ENCODE data around the gene MAPK1. TPM values are rescaled to one million over a fixed set of nuclear protein-coding genes. Genes with fewer than 3 reads are reported as not detected.

The MAPK1 gene
- total RNA-seq, 1 donor from 2014 or later: 112 TPM

DNA sequence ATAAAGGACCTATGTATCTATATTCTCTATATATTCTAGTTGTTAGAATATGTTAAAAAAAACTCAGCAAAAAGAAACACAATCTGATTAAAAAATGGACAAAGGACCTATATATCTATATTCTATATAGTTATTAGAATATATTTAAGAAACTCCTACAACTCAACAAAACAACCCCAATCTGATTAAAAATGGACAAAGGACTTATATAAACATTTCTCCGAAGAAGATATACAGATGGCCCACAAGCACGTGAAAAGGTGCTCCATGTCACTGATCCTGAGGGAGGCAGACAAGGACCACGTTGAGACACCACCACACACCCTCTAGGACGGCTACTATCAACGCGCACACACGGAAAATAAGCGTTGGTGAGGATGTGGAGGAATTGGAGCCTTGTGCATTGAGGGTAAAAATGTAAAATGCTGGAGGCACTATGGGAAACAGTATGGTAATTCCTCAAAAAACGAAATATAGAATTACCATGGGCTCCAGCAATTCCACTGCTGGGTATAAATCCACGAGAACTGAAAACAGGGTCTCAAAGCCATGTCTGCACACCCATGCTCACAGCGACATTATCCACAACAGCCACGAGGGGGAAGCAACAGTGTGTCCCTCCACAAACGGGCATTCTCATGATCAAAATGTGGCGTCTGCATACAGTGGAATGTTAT is 154.6 kb downstream of the MAPK1 start:
- TF ChIP-seq, protein P1, sequence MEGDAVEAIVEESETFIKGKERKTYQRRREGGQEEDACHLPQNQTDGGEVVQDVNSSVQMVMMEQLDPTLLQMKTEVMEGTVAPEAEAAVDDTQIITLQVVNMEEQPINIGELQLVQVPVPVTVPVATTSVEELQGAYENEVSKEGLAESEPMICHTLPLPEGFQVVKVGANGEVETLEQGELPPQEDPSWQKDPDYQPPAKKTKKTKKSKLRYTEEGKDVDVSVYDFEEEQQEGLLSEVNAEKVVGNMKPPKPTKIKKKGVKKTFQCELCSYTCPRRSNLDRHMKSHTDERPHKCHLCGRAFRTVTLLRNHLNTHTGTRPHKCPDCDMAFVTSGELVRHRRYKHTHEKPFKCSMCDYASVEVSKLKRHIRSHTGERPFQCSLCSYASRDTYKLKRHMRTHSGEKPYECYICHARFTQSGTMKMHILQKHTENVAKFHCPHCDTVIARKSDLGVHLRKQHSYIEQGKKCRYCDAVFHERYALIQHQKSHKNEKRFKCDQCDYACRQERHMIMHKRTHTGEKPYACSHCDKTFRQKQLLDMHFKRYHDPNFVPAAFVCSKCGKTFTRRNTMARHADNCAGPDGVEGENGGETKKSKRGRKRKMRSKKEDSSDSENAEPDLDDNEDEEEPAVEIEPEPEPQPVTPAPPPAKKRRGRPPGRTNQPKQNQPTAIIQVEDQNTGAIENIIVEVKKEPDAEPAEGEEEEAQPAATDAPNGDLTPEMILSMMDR (conservative IDR thresholded peaks at IDR 0.05): peak; percentile 83
- Mint-ChIP-seq H3K4me3 (no peak overlapping the region), H3K27me3 (no peaks in the 10 kb centered on the region), H3K27ac (peak overlapping the region; percentile 62), H3K9me3 (no peaks in the 10 kb centered on the region), H3K36me3 (peaks cover 12% of the 10 kb centered on the region), H3K4me1 (ENCODE audit: unreplicated experiment) (peaks cover 23% of the 10 kb centered on the region)
- DNase-seq (ENCODE audit: extremely low spot score, unreplicated experiment): no peak

DNA sequence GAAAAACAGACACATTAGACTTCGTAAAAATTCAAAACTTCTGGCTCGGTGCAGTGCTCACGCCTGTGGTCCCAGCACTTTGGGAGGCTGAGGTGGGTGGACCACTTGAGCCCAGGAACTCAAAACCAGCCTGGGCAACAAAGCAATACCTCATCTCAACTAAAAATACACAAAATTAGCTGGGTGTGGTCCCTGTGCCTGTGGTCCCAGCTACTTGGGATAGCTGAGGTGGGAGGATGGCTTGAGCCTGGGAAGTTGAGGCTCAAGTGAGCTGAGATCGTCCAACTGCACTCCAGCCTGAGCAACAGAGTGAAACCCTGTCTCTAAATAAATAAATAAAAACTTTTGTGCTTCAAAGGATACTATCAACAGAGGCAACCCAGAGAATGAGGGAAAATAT is 155.6 kb downstream of the MAPK1 start:
- Mint-ChIP-seq H3K36me3 (peaks cover 12% of the 10 kb centered on the region), H3K9me3 (no peaks in the 10 kb centered on the region), H3K4me1 (ENCODE audit: unreplicated experiment) (peaks cover 23% of the 10 kb centered on the region), H3K4me3 (no peak overlapping the region), H3K27me3 (no peaks in the 10 kb centered on the region), H3K27ac (no peak overlapping the region)
- DNase-seq (ENCODE audit: extremely low spot score, unreplicated experiment): no peak
- TF ChIP-seq, protein P1 (conservative IDR thresholded peaks at IDR 0.05): no peak

DNA sequence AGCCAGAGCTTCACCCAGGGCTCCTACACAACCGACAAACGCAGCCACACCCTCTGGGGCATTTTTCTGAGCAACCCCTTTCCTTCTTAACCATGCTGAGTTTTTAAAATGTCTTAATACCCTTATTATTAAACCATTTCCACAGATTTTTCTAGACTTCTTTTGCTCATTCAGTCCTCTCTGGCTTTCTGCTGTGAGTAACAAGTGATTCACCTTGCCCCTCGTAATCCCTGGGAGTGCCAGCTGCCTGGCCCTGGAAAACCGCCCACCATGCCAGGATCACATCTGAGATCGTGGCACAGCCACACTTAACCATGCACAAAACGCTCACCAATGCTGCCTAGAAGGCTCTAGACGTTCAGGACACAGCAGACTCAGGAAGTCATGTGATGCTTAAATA is 157.3 kb downstream of the MAPK1 start:
- Mint-ChIP-seq H3K4me3 (no peak overlapping the region), H3K27ac (no peak overlapping the region), H3K27me3 (no peaks in the 10 kb centered on the region), H3K9me3 (no peaks in the 10 kb centered on the region), H3K36me3 (peaks cover 12% of the 10 kb centered on the region), H3K4me1 (ENCODE audit: unreplicated experiment) (peaks cover 15% of the 10 kb centered on the region)
- TF ChIP-seq, protein P1 (conservative IDR thresholded peaks at IDR 0.05): no peak
- DNase-seq (ENCODE audit: extremely low spot score, unreplicated experiment): no peak

DNA sequence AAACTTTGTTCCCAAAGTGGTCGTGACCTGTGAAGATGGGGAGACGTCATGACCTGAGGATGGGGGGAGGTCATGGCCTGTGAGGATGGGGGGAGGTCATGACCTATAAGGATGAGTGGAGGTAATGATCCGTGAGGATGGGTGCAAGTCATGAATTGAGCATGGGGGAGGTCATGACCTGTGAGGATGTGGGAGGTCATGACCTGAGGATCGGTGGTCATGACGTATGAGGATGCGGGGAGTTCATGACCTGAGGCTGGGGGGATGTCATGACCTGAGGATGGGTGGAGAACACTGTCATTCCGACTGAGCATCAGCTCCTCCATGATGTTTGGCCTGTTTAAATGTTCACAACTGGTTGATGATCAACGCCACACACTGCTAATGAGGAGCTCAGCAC is 157.8 kb downstream of the MAPK1 start:
- Mint-ChIP-seq H3K36me3 (peaks cover 12% of the 10 kb centered on the region), H3K27ac (no peak overlapping the region), H3K27me3 (no peaks in the 10 kb centered on the region), H3K4me3 (no peak overlapping the region), H3K9me3 (no peaks in the 10 kb centered on the region), H3K4me1 (ENCODE audit: unreplicated experiment) (peaks cover 13% of the 10 kb centered on the region)
- no peak for DNase-seq (ENCODE audit: extremely low spot score, unreplicated experiment)
- TF ChIP-seq, protein P1 (conservative IDR thresholded peaks at IDR 0.05): no peak

DNA sequence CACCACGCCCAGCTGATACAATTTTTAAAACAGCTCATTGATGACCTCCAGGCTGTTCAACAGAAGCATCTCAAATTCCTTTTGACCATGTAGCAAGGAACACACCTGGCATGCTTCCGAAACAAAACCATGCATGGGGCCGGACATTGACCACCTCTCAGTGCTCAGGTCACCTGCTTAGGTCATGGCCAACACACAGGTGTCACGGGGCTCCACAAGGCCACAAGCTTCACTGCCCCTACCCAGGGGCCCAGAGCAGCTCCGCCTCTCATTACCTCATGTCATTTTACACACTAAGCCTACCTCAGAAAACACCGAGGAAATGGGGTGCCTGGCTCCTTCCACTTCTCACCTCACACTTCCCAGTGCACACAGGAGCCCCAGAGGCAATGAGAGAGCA is 158.5 kb downstream of the MAPK1 start:
- H3K36me3 Mint-ChIP-seq: peaks cover 12% of the 10 kb centered on the region
- H3K27ac Mint-ChIP-seq: no peak overlapping the region
- H3K27me3 Mint-ChIP-seq: no peaks in the 10 kb centered on the region
- peaks cover 9% of the 10 kb centered on the region for H3K4me1 Mint-ChIP-seq (ENCODE audit: unreplicated experiment)
- H3K4me3 Mint-ChIP-seq: no peak overlapping the region
- TF ChIP-seq, protein P1 (conservative IDR thresholded peaks at IDR 0.05): no peak
- no peaks in the 10 kb centered on the region for H3K9me3 Mint-ChIP-seq
- no peak for DNase-seq (ENCODE audit: extremely low spot score, unreplicated experiment)
